GM18867 (cell line): ENCODE measurements around the gene SMG5.
"Not testable (repeated sequence)": the region's sequence is repeated elsewhere in the genome, so short reads cannot be mapped to it uniquely, and the experiment has no call there.

Experiments
- ATAC-seq: cut with Tn5 transposase; IDR thresholded peaks from one replicate; pipeline ENCODE4 v1.9.1; 2021; ENCODE audit warnings: mild to moderate bottlenecking, moderate library complexity; ENCODE audit not compliant: unreplicated experiment

SMG5 gene

GRCh38 chr1:156245451-156246232 lies 37.0 kb downstream of the SMG5 start:
- no peak for ATAC-seq

GRCh38 chr1:156244712-156245111 lies 37.9 kb downstream of the SMG5 start:
- no peak for ATAC-seq

- ATAC-seq: no peak
Observed at GRCh38 chr1:156244126-156244525, 38.5 kb downstream of the SMG5 start.

- ATAC-seq: no peak
Observed at GRCh38 chr1:156242738-156243137, 39.9 kb downstream of the SMG5 start.

GRCh38 chr1:156241926-156242325 lies 40.7 kb downstream of the SMG5 start, which contains the start of gene BGLAP:
Gene BGLAP (plus strand): TSS chr1:156242184. CDS start chr1:156242232, 48 bp downstream.
- no peak for ATAC-seq

- no peak for ATAC-seq
Observed at GRCh38 chr1:156241311-156241811, 41.3 kb downstream of the SMG5 start.

GRCh38 chr1:156238248-156238647 lies 44.4 kb downstream of the SMG5 start:
- no peak for ATAC-seq

- ATAC-seq: no peak
Observed at GRCh38 chr1:156236164-156236563, 46.5 kb downstream of the SMG5 start.

- ATAC-seq: no peak
Observed at GRCh38 chr1:156233426-156234127, 49.0 kb downstream of the SMG5 start.

GRCh38 chr1:156232201-156232894 lies 50.3 kb downstream of the SMG5 start:
- ATAC-seq: no peak

- ATAC-seq: no peak
Observed at GRCh38 chr1:156230473-156230837, 52.2 kb downstream of the SMG5 start.

GRCh38 chr1:156229809-156230472 lies 52.7 kb downstream of the SMG5 start:
- ATAC-seq: no peak

GRCh38 chr1:156228501-156228900 lies 54.1 kb downstream of the SMG5 start:
- ATAC-seq: no peak

- peak; percentile 14 for ATAC-seq
Observed at GRCh38 chr1:156226782-156227181, 55.8 kb downstream of the SMG5 start.

GRCh38 chr1:156226116-156226538 lies 56.5 kb downstream of the SMG5 start:
- peak; percentile 62 for ATAC-seq

- ATAC-seq: peak; percentile 1
Observed at GRCh38 chr1:156225677-156226014, 57.0 kb downstream of the SMG5 start.

- no peak for ATAC-seq
Observed at GRCh38 chr1:156221986-156222692, 60.5 kb downstream of the SMG5 start.

- no peak for ATAC-seq
Observed at GRCh38 chr1:156220226-156220625, 62.4 kb downstream of the SMG5 start.

GRCh38 chr1:156217871-156218270 lies 64.8 kb downstream of the SMG5 start:
- ATAC-seq: no peak

GRCh38 chr1:156216361-156217086 lies 66.1 kb downstream of the SMG5 start:
- not testable (repeated sequence) for ATAC-seq
